AG10803 (cell line): Measurements from ENCODE around the gene SMYD1.

Experiments used
- DNase-seq: peaks from one replicate; pipeline ENCODE4 v3.0.0; 2010; ENCODE audit warnings: low read depth
- H3K4me3 ChIP-seq: 2 replicates; pipeline ENCODE4 v1.5.1; 2011; ENCODE audit warnings: mild to moderate bottlenecking, low read length, control low read depth
- CTCF ChIP-seq: conservative IDR thresholded peaks from 2 replicates; pipeline ENCODE4 v1.5.1; 2011; ENCODE audit warnings: mild to moderate bottlenecking, low read length, control low read depth, inconsistent platforms

SMYD1 gene

GRCh38 chr2:88129313-88129959, 61.8 kb downstream of the SMYD1 start:
- DNase-seq = no peak
- no peak for TF ChIP-seq CTCF
- H3K4me3 ChIP-seq = no peak overlapping the region

GRCh38 chr2:88131201-88131998, 63.8 kb downstream of the SMYD1 start:
- DNase-seq = no peak
- H3K4me3 ChIP-seq = no peak overlapping the region
- TF ChIP-seq CTCF = no peak

GRCh38 chr2:88131999-88132368, 64.4 kb downstream of the SMYD1 start:
- H3K4me3 ChIP-seq = no peak overlapping the region
- TF ChIP-seq CTCF = no peak
- no peak for DNase-seq

GRCh38 chr2:88133875-88134274, 66.2 kb downstream of the SMYD1 start:
- DNase-seq = no peak
- TF ChIP-seq CTCF = no peak
- H3K4me3 ChIP-seq = no peak overlapping the region

GRCh38 chr2:88136817-88137216, 69.2 kb downstream of the SMYD1 start:
- TF ChIP-seq CTCF = no peak
- DNase-seq = no peak
- no peak overlapping the region for H3K4me3 ChIP-seq

GRCh38 chr2:88137833-88138232, 70.2 kb downstream of the SMYD1 start:
- DNase-seq = no peak
- no peak for TF ChIP-seq CTCF
- no peak overlapping the region for H3K4me3 ChIP-seq

GRCh38 chr2:88139203-88139702, 71.6 kb downstream of the SMYD1 start:
- no peak for TF ChIP-seq CTCF
- no peak overlapping the region for H3K4me3 ChIP-seq
- DNase-seq = no peak
